HG03342 (cell line): Measurements from ENCODE around the gene CTCFL.

Experiments used
- ATAC-seq: cut with Tn5 transposase; IDR thresholded peaks from one replicate; pipeline ENCODE4 v1.9.1; 2021; ENCODE audit warnings: mild to moderate bottlenecking, moderate library complexity; ENCODE audit not compliant: unreplicated experiment

CTCFL gene

GRCh38 chr20:57524511-57525176, at the start of gene CTCFL:
Gene CTCFL (minus strand): TSS chr20:57525140. CDS start chr20:57524205, 935 bp downstream.
- ATAC-seq = no peak

- no peak for ATAC-seq
Observed at GRCh38 chr20:57573894-57574293, 49.0 kb upstream of the CTCFL start.

- no peak for ATAC-seq
Observed at GRCh38 chr20:57573242-57573641, 48.3 kb upstream of the CTCFL start.

GRCh38 chr20:57571782-57572416, 47.0 kb upstream of the CTCFL start:
- no peak for ATAC-seq

GRCh38 chr20:57570920-57571319, 46.0 kb upstream of the CTCFL start:
- ATAC-seq = no peak

GRCh38 chr20:57570145-57570850, 45.4 kb upstream of the CTCFL start:
- no peak for ATAC-seq

GRCh38 chr20:57568960-57569359, 44.0 kb upstream of the CTCFL start:
- ATAC-seq = no peak

- no peak for ATAC-seq
Observed at GRCh38 chr20:57568088-57568896, 43.4 kb upstream of the CTCFL start.

- ATAC-seq = no peak
Observed at GRCh38 chr20:57567471-57568079, 42.6 kb upstream of the CTCFL start.

GRCh38 chr20:57566803-57567459, 42.0 kb upstream of the CTCFL start:
- no peak for ATAC-seq

GRCh38 chr20:57566399-57566798, 41.5 kb upstream of the CTCFL start:
- ATAC-seq = no peak

GRCh38 chr20:57564951-57565642, 40.2 kb upstream of the CTCFL start:
- ATAC-seq = no peak

GRCh38 chr20:57564180-57564802, 39.4 kb upstream of the CTCFL start:
- no peak for ATAC-seq

GRCh38 chr20:57563522-57563921, 38.6 kb upstream of the CTCFL start:
- no peak for ATAC-seq

- ATAC-seq = no peak
Observed at GRCh38 chr20:57562541-57563465, 37.9 kb upstream of the CTCFL start.

GRCh38 chr20:57561356-57562279, 36.7 kb upstream of the CTCFL start:
- no peak for ATAC-seq
